CD14-positive monocyte (primary cell): ENCODE results near the gene EP400. TPM values are rescaled to one million over a fixed set of nuclear protein-coding genes. Genes with fewer than 3 reads are reported as not detected.
A peak's percentile ranks its signal among the peaks of the same experiment; 100 is the strongest.

Experiments used
- DNase-seq, 3 donors: peaks; one replicate each; pipeline ENCODE4 v3.0.0-alpha.2; 2011 to 2022
- H2AFZ ChIP-seq: 2 replicates; pipeline ENCODE4 v1.6.0; 2012; ENCODE audit warnings: mild to moderate bottlenecking, low read depth, low read length, inconsistent platforms; ENCODE audit not compliant: insufficient read depth, poor library complexity, severe bottlenecking
- H3K27ac ChIP-seq, 2 donors: 1 replicate in 1 of 2; 2 replicates in 1 of 2; pipeline ENCODE4 v1.5.1; 2012 to 2013; ENCODE audit warnings: low read length in 2 of 2, control low read depth in 1 of 2, inconsistent platforms in 1 of 2, low read depth in 1 of 2, mild to moderate bottlenecking in 1 of 2
- H3K27me3 ChIP-seq, 2 donors: one replicate each; pipeline versions ENCODE4 v1.6.0 to v1.6.1; 2011 to 2013; ENCODE audit warnings: low read length in 2 of 2; ENCODE audit not compliant: control insufficient read depth in 2 of 2, insufficient read depth in 2 of 2
- H3K36me3 ChIP-seq, 2 donors: replicated peaks in 1 of 2; 1 replicate in 1 of 2; 2 replicates in 1 of 2; pipeline versions ENCODE4 v1.5.1 to v1.6.1; 2012 to 2013; ENCODE audit warnings: low read length in 2 of 2, control low read depth in 1 of 2, inconsistent platforms in 1 of 2, mild to moderate bottlenecking in 1 of 2; ENCODE audit not compliant: insufficient read depth in 2 of 2, control insufficient read depth in 1 of 2
- H3K4me1 ChIP-seq, 2 donors: 1 replicate in 1 of 2; 2 replicates in 1 of 2; pipeline versions ENCODE4 v1.5.1 to v1.6.1; 2012 to 2013; ENCODE audit warnings: low read length in 2 of 2, control low read depth in 1 of 2, inconsistent platforms in 1 of 2, mild to moderate bottlenecking in 1 of 2, moderate library complexity in 1 of 2; ENCODE audit not compliant: insufficient read depth in 2 of 2, control insufficient read depth in 1 of 2
- H3K4me2 ChIP-seq: replicated peaks from 2 replicates; pipeline ENCODE3; 2012; ENCODE audit warnings: low read length, moderate library complexity, mild to moderate bottlenecking; ENCODE audit not compliant: poor library complexity, severe bottlenecking; ENCODE audit errors: extremely low read depth
- H3K4me3 ChIP-seq, 3 experiments: fragments of 200-600 bp in 1 of 3; sonication (generic) in 1 of 3; replicated peaks in 1 of 3; 1 replicate in 2 of 3; 2 replicates in 1 of 3; pipeline ENCODE4 v1.5.1; 2011 to 2013; ENCODE audit warnings: low read length in 3 of 3, mild to moderate bottlenecking in 3 of 3, control low read depth in 2 of 3, low read depth in 2 of 3, inconsistent platforms in 1 of 3, moderate library complexity in 1 of 3
- H3K79me2 ChIP-seq: 2 replicates; pipeline ENCODE4 v1.6.0; 2012; ENCODE audit warnings: mild to moderate bottlenecking, control low read depth, inconsistent platforms, low read length, moderate library complexity; ENCODE audit not compliant: insufficient read depth
- H3K9ac ChIP-seq: 2 replicates; pipeline ENCODE4 v1.6.0; 2017; ENCODE audit warnings: low read length, mild to moderate bottlenecking; ENCODE audit not compliant: insufficient read depth, poor library complexity, severe bottlenecking
- H3K9me3 ChIP-seq, 2 donors: replicated peaks in 1 of 2; 1 replicate in 1 of 2; 2 replicates in 1 of 2; pipeline versions ENCODE4 v1.5.1 to v1.6.1; 2012 to 2013; ENCODE audit warnings: low read length in 2 of 2, control low read depth in 1 of 2; ENCODE audit not compliant: control insufficient read depth in 1 of 2, insufficient read depth in 1 of 2
- H4K20me1 ChIP-seq: 2 replicates; pipeline ENCODE4 v1.6.0; 2012; ENCODE audit warnings: mild to moderate bottlenecking, low read length, control low read depth, moderate library complexity; ENCODE audit not compliant: insufficient read depth
- H3K27ac Mint-ChIP-seq, 7 donors: one replicate each; pipeline ENCODE4 v1.8.0; 2020; ENCODE audit warnings: mild to moderate bottlenecking in 7 of 7, mixed read lengths in 7 of 7, moderate library complexity in 6 of 7, inconsistent platforms in 2 of 7
- H3K27me3 Mint-ChIP-seq, 3 donors: one replicate each; pipeline ENCODE4 v1.8.0; 2021 to 2022; ENCODE audit warnings: low read depth in 3 of 3, mild to moderate bottlenecking in 3 of 3, mixed read lengths in 3 of 3, moderate library complexity in 3 of 3, inconsistent platforms in 1 of 3
- H3K36me3 Mint-ChIP-seq, 2 donors: one replicate each; pipeline ENCODE4 v1.8.0; 2020; ENCODE audit warnings: mixed read lengths in 2 of 2, inconsistent platforms in 1 of 2, mild to moderate bottlenecking in 1 of 2
- H3K4me1 Mint-ChIP-seq: one replicate; pipeline ENCODE4 v1.8.0; 2020; ENCODE audit warnings: mild to moderate bottlenecking, mixed read lengths
- H3K4me3 Mint-ChIP-seq, 2 donors: one replicate each; pipeline ENCODE4 v1.8.0; 2020; ENCODE audit warnings: mild to moderate bottlenecking in 2 of 2, mixed read lengths in 2 of 2, moderate library complexity in 1 of 2
- H3K9me3 Mint-ChIP-seq, 7 donors: one replicate each; pipeline ENCODE4 v1.8.0; 2020 to 2022; ENCODE audit warnings: mixed read lengths in 7 of 7, mild to moderate bottlenecking in 6 of 7, moderate library complexity in 6 of 7, inconsistent platforms in 2 of 7
- WGBS: methylation state at CpG from one replicate; pipeline ENCODE4 v1.1.5; 2013; ENCODE audit warnings: missing lambda C conversion rate; ENCODE audit not compliant: insufficient coverage; 5-methylcytosine and 5-hydroxymethylcytosine counted together
- intact Hi-C, 2 donors: fragments of 100-400 bp; cut with micrococcal nuclease; formaldehyde crosslinking; loops; one replicate each; pipeline versions ENCODE4 v1.15.0 to v1.15.1; 2023
- polyA plus RNA-seq, 3 donors: library from polyadenylated mRNA; depleted of rRNA in 1 of 3; unstranded in 2 of 3; stranded (reverse) in 1 of 3; fragments of 300-500 nt in 2 of 3; fragments of >200 nt in 1 of 3; fragmentation: Illumina TruSeq in 2 of 3; gene quantifications; 1 replicate in 2 of 3; 2 replicates in 1 of 3; pipeline ENCODE4 v1.2.3, GENCODE V29; 2012 to 2021
- TF ChIP-seq, protein P1 (sequence below): fragments of 200-600 bp; IDR thresholded peaks from one replicate; pipeline ENCODE4 v1.8.0; 2022; ENCODE audit warnings: antibody characterized with exemption, mild to moderate bottlenecking

The EP400 gene
- polyA plus RNA-seq, 3 donors: 0.65 to 12.1 (median 0.81) TPM

DNA sequence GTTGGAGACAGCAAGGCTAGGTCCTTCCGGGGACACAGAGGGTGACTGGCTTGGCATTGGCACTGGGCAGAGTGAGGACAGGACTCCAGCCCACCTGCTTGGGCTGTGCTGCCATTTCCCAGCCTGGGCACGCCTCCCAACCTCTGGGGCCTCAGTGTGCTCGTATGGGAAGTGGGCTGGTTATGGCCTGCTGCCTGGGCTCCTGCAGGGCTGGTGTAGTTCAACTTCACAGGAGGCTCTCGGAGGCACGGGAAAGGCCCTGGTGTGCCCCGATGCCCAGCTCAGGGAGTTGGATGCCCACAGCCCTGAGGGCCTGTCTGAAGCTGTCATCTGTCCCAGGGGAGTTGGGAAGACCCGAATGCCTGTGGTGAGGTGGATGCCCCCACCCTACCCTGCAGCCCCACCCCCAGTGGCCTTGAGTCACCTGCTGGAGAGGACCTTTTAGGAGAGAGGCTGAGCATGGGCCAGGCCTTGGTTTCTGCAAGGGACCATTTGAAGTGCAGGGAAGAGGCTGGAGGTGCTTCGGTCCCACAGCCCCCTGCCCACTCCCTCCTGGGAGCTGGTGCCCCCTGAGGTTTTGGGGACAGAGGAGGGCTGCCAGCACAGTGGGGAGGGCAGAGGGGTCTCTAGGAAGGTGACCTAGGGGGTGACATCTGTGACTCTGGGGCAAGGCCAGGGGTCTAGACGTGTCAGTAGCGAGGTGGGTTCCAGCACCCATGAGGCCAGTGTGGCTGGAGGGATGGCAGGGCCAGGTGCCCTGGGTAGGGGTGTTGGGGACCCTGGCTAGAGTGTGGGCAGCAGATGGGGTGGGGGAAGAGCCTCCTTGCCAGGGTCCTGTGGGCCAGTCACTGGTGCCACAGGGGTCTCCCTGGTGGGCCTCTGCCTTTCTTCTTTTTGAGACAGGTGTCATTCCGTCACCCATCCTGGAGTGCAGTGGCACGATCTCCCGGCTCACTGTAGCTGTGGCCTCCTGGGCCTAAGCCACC is 46.2 kb upstream of the EP400 start:
- Mint-ChIP-seq H3K36me3 (peaks cover 19 to 58% of the 10 kb centered on the region in 2 donors), H3K4me1 (peaks cover 5% of the 10 kb centered on the region), H3K4me3 (no peak overlapping the region), H3K27ac (peak overlapping the region in 2 of 7 donors; percentile 14 to 81), H3K9me3 (no peaks in the 10 kb centered on the region), H3K27me3 (peaks cover 0 to 3% (median 2%) of the 10 kb centered on the region in 3 donors)
- Histone ChIP-seq H3K79me2 (peaks cover 64% of the 10 kb centered on the region), H3K9me3 (no peaks in the 10 kb centered on the region), H3K27ac (no peak overlapping the region), H3K4me3 (no peak overlapping the region), H3K27me3 (no peaks in the 10 kb centered on the region), H3K4me2 (no peak overlapping the region), H3K4me1 (peaks cover 4 to 10% of the 10 kb centered on the region in 2 donors), H3K9ac (no peak overlapping the region), H4K20me1 (peaks cover 99% of the 10 kb centered on the region), H2AFZ (no peak overlapping the region), H3K36me3 (peaks cover 25 to 61% of the 10 kb centered on the region in 2 donors)
- WGBS: 93% methylated on average over 10 of the region's 13 CpGs
- TF ChIP-seq, protein P1, sequence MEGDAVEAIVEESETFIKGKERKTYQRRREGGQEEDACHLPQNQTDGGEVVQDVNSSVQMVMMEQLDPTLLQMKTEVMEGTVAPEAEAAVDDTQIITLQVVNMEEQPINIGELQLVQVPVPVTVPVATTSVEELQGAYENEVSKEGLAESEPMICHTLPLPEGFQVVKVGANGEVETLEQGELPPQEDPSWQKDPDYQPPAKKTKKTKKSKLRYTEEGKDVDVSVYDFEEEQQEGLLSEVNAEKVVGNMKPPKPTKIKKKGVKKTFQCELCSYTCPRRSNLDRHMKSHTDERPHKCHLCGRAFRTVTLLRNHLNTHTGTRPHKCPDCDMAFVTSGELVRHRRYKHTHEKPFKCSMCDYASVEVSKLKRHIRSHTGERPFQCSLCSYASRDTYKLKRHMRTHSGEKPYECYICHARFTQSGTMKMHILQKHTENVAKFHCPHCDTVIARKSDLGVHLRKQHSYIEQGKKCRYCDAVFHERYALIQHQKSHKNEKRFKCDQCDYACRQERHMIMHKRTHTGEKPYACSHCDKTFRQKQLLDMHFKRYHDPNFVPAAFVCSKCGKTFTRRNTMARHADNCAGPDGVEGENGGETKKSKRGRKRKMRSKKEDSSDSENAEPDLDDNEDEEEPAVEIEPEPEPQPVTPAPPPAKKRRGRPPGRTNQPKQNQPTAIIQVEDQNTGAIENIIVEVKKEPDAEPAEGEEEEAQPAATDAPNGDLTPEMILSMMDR: no peak
- intact Hi-C loops: no loop called here
- no peak for DNase-seq

DNA sequence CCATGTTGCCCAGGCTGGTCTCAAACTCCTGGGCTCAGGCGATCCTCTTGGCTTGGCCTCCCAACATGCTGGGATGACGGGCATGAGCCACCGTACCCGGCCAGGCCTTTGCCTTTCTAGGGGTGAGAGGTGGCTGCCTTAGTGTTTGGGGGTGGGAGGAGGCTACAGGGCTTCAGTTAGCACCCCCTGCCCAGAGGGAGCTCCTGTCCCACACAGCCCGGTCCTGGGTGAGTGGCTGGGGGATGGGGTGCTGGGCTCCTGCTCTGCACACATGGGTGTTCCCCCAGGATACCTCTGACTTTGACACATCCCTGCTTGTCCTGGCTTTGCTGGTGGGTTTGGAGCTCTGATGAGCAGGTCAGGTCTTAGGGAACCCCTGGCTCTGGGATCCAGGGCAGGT is 45.4 kb upstream of the EP400 start:
- TF ChIP-seq, protein P1: no peak
- Histone ChIP-seq H3K36me3 (peaks cover 27 to 68% of the 10 kb centered on the region in 2 donors), H3K4me1 (peaks cover 4 to 10% of the 10 kb centered on the region in 2 donors), H3K27me3 (no peaks in the 10 kb centered on the region), H3K4me2 (no peak overlapping the region), H2AFZ (no peak overlapping the region), H3K4me3 (no peak overlapping the region), H3K9me3 (no peaks in the 10 kb centered on the region), H3K9ac (no peak overlapping the region), H3K79me2 (peaks cover 57% of the 10 kb centered on the region), H4K20me1 (peaks cover 99% of the 10 kb centered on the region), H3K27ac (no peak overlapping the region)
- Mint-ChIP-seq H3K36me3 (peaks cover 22 to 61% of the 10 kb centered on the region in 2 donors), H3K4me3 (no peak overlapping the region), H3K9me3 (no peaks in the 10 kb centered on the region), H3K27ac (peak overlapping the region in 2 of 7 donors; percentile 40 to 54), H3K4me1 (peaks cover 5% of the 10 kb centered on the region), H3K27me3 (peaks cover 0 to 4% (median 2%) of the 10 kb centered on the region in 3 donors)
- 100% methylated on average over 5 of the region's 5 CpGs for WGBS
- intact Hi-C loops: no loop called here
- DNase-seq: no peak
